SK-N-MC (cell line): ENCODE results near the gene PHRF1.

Experiments used
- EZH2 ChIP-seq: fragments of 200-600 bp; sonication (generic); IDR thresholded peaks from one replicate; pipeline ENCODE4 v1.6.1; 2017; ENCODE audit warnings: antibody characterized with exemption
- POLR2AphosphoS5 ChIP-seq: IDR thresholded peaks from 2 replicates; pipeline ENCODE4 v1.6.1; 2012; ENCODE audit warnings: mild to moderate bottlenecking, low read depth, low read length, borderline replicate concordance

DNA sequence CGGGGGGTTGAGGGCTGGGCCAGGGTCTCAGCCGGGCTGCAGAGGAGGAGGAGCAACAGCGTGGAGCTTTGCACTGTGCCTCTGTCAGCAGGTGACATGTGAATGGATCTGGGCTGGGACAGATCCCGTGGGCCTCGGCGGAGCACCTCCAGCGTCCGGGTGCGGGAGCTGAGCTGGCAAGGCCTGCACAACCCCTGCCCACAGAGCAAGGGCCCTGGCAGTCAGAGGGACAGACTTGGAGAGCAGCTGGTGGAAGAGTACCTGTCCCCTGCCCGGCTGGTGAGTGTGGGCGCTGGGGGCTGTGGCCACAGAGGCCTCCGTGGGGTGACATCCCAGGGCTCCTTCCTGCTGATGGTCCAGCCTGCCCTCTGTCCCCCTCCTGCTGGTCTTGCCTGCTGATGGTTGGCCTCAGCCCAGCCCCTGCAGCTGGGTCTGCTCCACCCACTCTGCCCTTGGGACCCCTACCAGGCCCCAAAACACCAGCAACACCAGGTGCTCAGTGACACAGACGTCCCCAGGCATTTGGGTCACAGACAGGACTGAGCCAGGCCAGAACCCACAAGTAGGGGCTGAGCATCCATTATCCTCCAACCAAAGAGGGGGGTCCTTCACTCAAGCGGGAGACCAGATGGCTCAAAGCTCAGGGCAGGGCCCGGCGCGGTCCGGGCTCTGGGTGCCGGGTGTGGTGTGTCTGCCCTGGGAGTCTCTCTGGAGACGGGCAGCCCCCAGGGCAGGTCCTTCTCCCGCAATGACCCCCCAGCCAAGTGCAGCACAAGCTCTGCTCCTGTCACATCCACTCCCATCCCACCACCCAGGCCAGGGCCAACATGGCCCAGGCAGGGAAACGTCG is 35.5 kb upstream of the PHRF1 start:
- TF ChIP-seq POLR2AphosphoS5 (no peak), EZH2 (no peak)
